Brain microvascular endothelial cell (primary cell): ENCODE measurements around the gene CDC42EP5.
"Not testable (repeated sequence)": the region's sequence is repeated elsewhere in the genome, so short reads cannot be mapped to it uniquely, and the experiment has no call there.

Experiments
- DNase-seq: peaks from one replicate; pipeline ENCODE4 v3.0.0-alpha.2; 2020
- H3K27ac ChIP-seq: fragments of 250-450 bp; sonication (Bioruptor Pico); 2 replicates; pipeline ENCODE4 v1.5.1; 2020; ENCODE audit warnings: mild to moderate bottlenecking, moderate library complexity
- H3K27me3 ChIP-seq: fragments of 250-450 bp; sonication (Bioruptor Pico); replicated peaks from 2 replicates; pipeline ENCODE4 v1.5.1; 2020; ENCODE audit warnings: mild to moderate bottlenecking
- H3K36me3 ChIP-seq: fragments of 250-450 bp; sonication (Bioruptor Pico); replicated peaks from 2 replicates; pipeline ENCODE4 v1.5.1; 2020; ENCODE audit warnings: mild to moderate bottlenecking
- H3K4me3 ChIP-seq: 2 replicates; pipeline ENCODE4 v1.5.1; 2011; ENCODE audit warnings: low read depth, mild to moderate bottlenecking, control low read depth, low read length, moderate library complexity
- CTCF ChIP-seq: IDR thresholded peaks from 2 replicates; pipeline ENCODE4 v1.5.1; 2011; ENCODE audit warnings: low read depth, mild to moderate bottlenecking, moderate library complexity, low read length, control low read depth, inconsistent platforms; ENCODE audit errors: missing control alignments
- in situ Hi-C: cut with HindIII; loops from 2 replicates; pipeline ENCODE4 v1.10.0; 2017; ENCODE audit warnings: low sequenced_read_pairs, low pct_ligation_motif_present

The CDC42EP5 gene

DNA sequence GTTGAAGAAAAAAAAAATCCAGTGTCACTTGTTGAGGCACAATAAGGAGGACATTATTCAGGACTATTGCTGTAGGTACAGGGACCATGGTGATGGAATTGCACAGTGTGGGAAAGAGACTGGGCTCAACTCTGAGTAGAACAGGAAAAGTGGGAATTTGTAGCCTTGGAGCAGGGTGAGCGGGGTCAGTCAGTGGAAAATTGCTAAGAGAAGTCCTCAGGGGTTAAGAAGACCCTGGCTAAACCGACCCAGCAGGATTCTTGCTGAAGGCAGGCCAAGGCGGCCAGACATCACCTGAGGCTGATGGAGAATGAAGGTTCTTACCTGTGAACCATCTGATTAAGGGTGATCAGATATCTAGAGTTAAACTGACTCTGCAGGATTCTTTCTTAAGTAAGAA, 42.1 kb upstream of the CDC42EP5 start:
- TF ChIP-seq CTCF, result no peak
- in situ Hi-C loops, result no loop called here
- H3K36me3 ChIP-seq, result no peaks in the 10 kb centered on the region
- no peak overlapping the region for H3K27ac ChIP-seq
- no peak for DNase-seq
- no peak overlapping the region for H3K4me3 ChIP-seq
- H3K27me3 ChIP-seq, result no peaks in the 10 kb centered on the region

- DNase-seq, H3K36me3 ChIP-seq, H3K27ac ChIP-seq, in situ Hi-C loops, H3K4me3 ChIP-seq, H3K27me3 ChIP-seq: not testable (repeated sequence)
Measured at GRCh38 chr19:54509200-54509940, 36.3 kb upstream of the CDC42EP5 start.

DNA sequence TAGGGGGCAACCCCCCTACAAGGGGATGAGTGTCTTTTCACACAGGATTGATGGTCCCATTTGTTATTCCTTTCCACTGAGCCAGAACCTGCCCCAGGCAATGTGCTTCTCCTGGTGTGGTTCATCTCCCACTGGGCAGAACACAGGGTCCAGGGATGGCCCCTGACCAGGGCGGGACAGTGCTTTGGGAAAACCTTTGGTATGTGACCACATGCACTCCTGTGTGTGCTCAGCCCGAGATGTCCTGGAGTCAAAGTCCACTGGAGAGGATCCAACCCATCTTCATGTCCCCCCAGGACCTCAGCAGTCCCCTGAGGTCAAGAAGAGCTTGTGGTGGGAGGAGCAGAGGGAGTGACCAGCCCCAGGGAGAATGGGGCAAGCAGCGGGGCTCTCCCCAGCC, 35.4 kb upstream of the CDC42EP5 start:
- H3K36me3 ChIP-seq, H3K27me3 ChIP-seq, DNase-seq, in situ Hi-C loops, H3K27ac ChIP-seq, H3K4me3 ChIP-seq: not testable (repeated sequence)

DNA sequence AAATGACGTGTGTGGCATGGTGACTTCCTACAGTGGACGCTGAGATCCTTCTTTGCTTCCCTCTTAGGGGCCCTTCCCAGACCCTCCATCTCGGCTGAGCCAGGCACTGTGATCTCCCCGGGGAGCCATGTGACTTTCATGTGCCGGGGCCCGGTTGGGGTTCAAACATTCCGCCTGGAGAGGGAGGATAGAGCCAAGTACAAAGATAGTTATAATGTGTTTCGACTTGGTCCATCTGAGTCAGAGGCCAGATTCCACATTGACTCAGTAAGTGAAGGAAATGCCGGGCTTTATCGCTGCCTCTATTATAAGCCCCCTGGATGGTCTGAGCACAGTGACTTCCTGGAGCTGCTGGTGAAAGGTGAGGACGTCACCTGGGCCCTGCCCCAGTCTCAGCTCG, 34.7 kb upstream of the CDC42EP5 start:
- Histone ChIP-seq H3K27me3 (no peaks in the 10 kb centered on the region), H3K4me3 (no peak overlapping the region), H3K27ac (no peak overlapping the region), H3K36me3 (no peaks in the 10 kb centered on the region)
- TF ChIP-seq CTCF, result no peak
- no peak for DNase-seq
- in situ Hi-C loops, result no loop called here

DNA sequence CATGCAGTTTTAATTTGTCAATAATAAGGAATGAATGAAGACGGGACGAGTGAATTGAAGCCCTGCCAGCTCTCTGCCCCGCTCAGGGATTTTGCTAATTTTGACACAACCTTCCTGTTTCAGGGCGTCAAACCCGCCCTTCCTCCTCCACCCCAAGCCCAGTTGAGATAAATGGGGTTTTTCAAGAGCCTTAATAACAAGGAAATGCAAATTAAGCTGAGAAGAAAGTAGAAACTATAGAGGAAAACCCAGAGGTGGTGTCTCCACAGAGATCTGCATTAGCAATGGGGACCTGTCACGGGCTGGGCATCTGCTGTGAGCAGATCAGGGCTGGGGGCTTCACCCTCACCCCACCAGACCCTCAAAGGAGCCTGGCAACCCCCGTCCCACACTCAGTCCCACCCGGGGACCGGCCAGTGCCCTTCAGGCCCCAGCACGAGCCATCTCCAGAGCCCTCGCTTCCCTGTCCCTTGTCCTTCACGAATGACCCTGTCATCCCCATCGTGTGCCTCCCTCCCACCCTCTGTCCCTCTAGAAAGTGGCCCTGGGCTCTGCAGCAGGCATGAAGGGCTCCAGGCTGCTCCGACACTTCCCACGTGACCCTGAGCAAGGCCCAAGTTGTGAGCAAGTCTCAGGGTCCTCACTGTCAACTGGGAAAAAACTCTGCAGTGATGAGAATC, 34.1 kb upstream of the CDC42EP5 start:
- H3K36me3 ChIP-seq, in situ Hi-C loops, H3K27ac ChIP-seq, H3K27me3 ChIP-seq, H3K4me3 ChIP-seq, DNase-seq: not testable (repeated sequence)

DNA sequence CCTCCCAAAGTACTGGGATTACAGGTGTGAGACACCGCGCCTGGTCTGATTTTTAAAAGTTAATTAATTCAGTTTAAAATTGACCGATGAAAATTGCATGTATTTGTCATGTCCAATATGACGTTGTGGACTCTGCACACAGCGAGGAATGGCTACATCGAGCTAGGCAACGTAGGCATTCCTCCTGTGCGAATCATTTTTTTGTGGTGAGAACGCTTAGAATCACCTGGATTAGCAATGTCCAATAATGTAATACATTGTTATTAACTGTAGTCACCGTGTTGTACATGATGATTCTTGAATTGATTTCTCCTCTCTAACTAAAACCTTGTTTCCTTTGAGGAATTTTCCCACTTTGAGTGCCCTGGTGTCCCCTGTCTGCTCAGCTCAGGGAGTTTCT, 33.0 kb upstream of the CDC42EP5 start:
- no peak for TF ChIP-seq CTCF
- no peaks in the 10 kb centered on the region for H3K27me3 ChIP-seq
- no peak overlapping the region for H3K27ac ChIP-seq
- no peak overlapping the region for H3K4me3 ChIP-seq
- in situ Hi-C loops, result no loop called here
- no peak for DNase-seq
- H3K36me3 ChIP-seq, result no peaks in the 10 kb centered on the region

GRCh38 chr19:54505542-54505941, 32.4 kb upstream of the CDC42EP5 start:
- H3K4me3 ChIP-seq, H3K36me3 ChIP-seq, in situ Hi-C loops, DNase-seq, H3K27ac ChIP-seq, H3K27me3 ChIP-seq: not testable (repeated sequence)

DNA sequence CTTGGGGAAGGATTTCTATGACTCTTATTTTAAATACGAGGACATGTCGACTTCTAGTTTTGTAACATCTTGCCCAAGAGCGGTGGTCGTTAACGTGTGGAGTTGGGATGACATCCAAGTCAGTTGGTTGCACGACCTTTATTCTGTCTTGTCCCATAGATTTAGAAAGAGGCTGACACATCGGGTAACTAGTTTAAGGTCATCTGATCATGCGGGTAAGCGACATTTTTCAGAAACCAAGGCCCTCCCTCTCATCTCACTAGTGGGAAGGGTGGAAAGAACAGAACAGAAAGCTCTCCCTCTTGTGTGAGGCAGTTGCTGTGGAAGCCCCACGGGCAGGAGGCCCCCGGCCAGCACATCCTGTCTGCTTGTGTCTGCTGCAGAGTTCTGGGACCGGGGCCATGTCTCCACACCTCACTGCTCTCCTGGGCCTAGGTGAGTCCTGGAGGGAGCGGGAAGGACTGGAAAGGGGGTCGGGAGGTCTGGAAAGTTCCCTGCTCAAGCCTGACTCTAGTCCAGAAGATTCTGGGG, 29.5 kb upstream of the CDC42EP5 start, which contains the start of gene LAIR2:
Gene LAIR2 (plus strand): TSS at position 314 of the 531 bp plus-strand sequence. CDS start 88 bp downstream, at position 402.
- Histone ChIP-seq H3K27ac (no peak within 1 kb of the TSS), H3K4me3 (no peak within 1 kb of the TSS), H3K36me3 (no peaks in the 10 kb centered on the region), H3K27me3 (no peaks in the 10 kb centered on the region)
- no peak for TF ChIP-seq CTCF
- DNase-seq, result no peak
- in situ Hi-C loops, result no loop called here

GRCh38 chr19:54498451-54498772, 25.3 kb upstream of the CDC42EP5 start:
- H3K27ac ChIP-seq, H3K27me3 ChIP-seq, H3K36me3 ChIP-seq, DNase-seq, H3K4me3 ChIP-seq, in situ Hi-C loops: not testable (repeated sequence)

DNA sequence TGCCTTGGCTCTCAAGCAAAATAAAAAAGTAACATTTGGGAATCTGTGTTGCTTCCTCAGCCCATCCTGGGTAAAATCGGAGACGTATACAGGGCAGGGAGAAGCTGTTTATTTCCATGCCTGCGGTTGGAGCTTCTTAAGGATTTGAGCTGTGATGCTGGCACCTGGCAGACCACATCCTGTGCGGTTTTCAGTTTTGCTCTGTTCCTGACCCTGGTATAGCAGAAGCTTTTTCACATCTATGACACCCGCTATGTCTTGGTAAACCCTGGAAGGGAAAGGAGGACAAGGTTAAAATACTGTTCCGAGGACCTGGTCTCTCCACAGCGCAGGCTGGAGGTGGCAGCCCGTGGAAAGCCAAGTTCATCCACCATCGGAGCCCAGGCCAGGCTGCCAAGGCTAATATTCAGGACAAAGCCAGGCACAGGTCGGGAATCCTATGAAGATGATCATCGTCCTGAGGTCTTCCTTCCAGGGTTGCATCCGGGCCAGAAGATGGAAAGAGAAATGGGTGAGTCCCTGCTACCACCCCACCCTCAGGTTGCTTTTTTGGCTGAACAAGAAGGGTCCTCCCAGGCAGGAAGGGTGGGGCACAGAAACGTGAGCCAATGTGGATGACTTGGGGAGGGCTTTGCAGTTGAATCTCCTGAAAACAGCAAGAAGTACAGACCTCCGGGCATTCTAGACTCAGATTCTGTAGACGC, 24.8 kb upstream of the CDC42EP5 start:
- H3K27ac ChIP-seq, in situ Hi-C loops, H3K27me3 ChIP-seq, DNase-seq, H3K36me3 ChIP-seq, H3K4me3 ChIP-seq: not testable (repeated sequence)
